HG02885 (cell line): ENCODE results near the gene DROSHA.

Experiments used
- ATAC-seq: cut with Tn5 transposase; IDR thresholded peaks from one replicate; pipeline ENCODE4 v1.9.1; 2021; ENCODE audit warnings: mild to moderate bottlenecking; ENCODE audit not compliant: unreplicated experiment, poor library complexity

DROSHA gene

DNA sequence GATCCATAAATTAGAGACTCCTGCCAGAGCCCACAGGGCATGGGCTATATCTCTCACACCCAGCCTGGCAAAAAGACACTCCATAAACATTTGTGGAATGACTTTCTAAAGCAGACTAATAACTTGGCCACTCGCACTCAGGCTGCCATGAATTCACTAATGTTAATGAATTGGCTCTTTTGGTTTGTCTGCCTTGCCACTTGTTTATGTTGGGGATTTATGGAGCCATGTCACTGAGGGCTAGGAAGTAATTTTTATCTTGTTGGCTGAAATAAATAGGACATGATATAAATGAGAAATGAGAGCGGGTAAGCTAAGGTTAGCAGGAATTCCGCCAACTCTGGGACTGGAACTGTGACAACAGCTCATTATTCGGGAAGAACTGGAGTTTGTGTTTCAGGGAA lies 55.2 kb downstream of the DROSHA start:
- ATAC-seq = no peak

GRCh38 chr5:31471916-31472315 lies 60.0 kb downstream of the DROSHA start:
- ATAC-seq = no peak

DNA sequence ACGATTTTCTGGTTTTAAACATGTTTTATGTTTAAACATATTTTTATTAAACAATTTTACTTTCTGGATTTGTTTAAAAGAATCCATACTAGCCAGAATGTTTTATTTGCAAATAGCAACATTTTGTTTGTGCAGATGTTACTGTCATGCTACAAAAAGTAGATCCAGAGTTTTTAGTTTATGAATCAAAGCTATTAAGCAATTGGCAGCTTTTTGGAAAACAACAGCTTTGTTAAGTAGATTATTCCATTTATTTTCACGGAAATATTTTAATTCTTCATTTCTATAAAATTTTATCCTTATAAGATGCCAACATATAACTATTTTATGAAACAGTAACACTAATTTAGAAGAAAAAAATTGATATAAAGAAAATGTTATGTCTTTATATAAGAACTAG lies 60.9 kb downstream of the DROSHA start:
- ATAC-seq = no peak

DNA sequence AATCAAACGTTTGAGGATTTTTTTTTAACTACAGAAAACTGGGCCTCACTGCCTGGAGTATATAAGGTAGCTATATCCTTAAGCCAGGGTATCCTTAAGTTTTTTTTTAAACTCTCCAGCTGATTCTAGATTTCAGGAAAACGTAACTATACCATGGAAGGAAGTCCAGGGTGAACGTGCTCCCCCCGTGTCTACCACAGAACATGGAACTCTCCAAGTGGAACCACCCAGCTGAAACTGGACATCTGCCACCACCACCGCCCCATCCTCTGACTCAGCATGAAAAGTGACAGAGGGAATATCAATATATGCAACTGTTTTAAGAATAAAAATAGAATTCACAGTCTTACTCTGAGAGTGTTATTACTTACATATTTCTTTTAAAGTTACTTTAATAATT lies 61.3 kb downstream of the DROSHA start:
- ATAC-seq = no peak

GRCh38 chr5:31469886-31470285 lies 62.0 kb downstream of the DROSHA start:
- ATAC-seq = no peak

DNA sequence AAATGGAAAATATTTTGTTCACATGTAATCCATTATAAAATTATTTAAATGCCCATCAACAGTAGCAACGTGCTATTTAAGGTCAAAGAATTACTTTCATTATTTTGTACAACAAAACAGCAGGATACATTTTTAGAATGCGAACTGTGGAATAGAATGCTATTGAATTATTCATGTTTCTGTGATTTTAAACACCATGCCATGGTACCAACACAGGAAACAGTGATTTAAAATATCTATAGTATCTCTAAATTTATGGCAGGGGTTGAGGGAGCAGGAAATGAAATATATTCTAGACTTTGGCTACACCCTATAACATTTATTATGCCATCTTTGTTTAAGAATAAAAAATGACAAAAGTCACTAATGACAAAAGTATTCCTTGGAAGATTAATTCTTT lies 62.4 kb downstream of the DROSHA start:
- no peak for ATAC-seq

- no peak for ATAC-seq
Observed at GRCh38 chr5:31465291-31465690, 66.6 kb downstream of the DROSHA start.

GRCh38 chr5:31464081-31464480 lies 67.8 kb downstream of the DROSHA start:
- no peak for ATAC-seq

DNA sequence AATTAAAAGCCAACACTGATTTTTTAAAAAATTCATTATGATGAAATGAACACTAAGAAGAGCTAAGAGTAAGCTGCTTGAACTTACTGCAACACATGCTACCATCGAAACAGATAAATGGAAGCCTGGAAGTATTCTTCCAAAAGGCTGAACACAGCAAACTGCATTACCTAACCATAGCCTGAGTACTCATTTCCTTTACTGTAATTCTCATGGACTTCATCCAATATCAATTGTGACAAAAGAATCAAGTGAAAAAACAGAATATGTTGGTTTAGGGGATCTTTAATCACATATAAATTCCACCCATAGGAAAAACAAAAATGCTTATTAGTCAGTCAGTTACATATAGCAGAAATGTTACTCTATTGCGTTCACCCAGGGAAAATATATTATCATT lies 68.5 kb downstream of the DROSHA start:
- ATAC-seq = no peak

DNA sequence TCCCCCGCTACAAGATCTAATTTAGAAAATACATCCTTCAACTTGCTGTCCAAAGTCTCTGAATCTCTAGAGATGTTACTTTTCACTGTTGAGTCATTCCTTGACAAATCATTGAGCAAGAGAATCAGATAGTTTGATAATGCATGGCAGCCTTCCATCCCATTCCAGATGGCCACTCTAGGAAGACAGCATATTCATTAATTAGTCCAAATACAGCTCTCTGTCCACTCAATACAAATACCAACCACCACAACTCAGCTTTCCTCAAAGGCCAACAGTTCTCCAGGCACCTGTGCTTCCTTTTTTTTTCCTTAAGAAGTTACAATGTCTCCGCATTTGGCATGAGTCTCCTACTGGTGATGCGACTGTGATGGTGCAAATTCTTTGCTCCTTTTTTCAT lies 72.3 kb downstream of the DROSHA start:
- ATAC-seq = no peak

- ATAC-seq = no peak
Observed at GRCh38 chr5:31455172-31455571, 76.7 kb downstream of the DROSHA start.

GRCh38 chr5:31453522-31453921 lies 78.4 kb downstream of the DROSHA start:
- no peak for ATAC-seq

- ATAC-seq = no peak
Observed at GRCh38 chr5:31452314-31452713, 79.6 kb downstream of the DROSHA start.

GRCh38 chr5:31449962-31450361 lies 81.9 kb downstream of the DROSHA start:
- no peak for ATAC-seq

GRCh38 chr5:31449174-31449573 lies 82.7 kb downstream of the DROSHA start:
- no peak for ATAC-seq

DNA sequence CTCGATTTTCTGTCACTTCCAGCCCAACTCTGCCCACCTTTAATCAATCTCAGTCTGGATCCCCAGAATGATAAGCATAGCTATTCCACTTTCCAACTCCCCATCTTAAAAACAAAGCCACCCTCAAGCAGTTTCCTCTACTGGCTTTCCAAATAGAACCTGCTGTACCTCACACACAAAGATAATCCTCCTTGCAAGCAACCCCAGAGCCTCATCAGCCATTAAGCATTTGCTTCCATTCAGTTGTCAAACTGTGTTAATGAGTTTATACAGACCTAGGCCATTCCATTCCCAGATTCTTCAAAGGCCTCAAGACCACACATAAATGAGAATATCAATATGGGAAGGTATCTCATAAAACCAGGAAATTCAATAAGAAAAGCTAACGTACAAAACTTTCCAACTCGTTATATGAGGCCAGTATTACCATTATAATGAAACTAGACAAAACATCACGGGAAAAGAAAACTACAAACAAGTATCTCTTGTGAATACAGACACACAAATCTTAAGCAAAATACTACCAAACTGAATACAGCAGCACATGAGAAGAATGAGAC lies 86.8 kb downstream of the DROSHA start:
- no peak for ATAC-seq

DNA sequence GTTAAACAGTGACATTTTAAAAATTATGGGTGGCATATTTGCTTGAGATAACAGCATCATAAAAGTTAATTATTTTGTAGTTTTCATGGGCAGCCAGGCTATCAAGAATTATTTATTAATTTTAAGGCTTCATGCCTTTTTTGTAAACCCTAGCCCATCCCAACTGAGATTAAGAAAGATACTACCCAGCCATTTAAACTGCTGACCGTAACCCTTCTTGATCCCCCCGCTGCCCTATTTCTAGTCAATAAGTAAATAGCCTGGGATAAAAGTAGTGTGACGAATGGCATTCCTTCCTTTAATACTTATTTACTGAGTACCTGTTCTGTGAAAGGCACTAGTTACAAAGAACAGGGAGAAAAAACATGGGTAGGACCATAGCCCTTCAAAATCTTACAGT lies 88.3 kb downstream of the DROSHA start:
- ATAC-seq = no peak

- ATAC-seq = no peak
Observed at GRCh38 chr5:31442058-31442745, 89.7 kb downstream of the DROSHA start.

- ATAC-seq = no peak
Observed at GRCh38 chr5:31436851-31437250, 95.0 kb downstream of the DROSHA start.

DNA sequence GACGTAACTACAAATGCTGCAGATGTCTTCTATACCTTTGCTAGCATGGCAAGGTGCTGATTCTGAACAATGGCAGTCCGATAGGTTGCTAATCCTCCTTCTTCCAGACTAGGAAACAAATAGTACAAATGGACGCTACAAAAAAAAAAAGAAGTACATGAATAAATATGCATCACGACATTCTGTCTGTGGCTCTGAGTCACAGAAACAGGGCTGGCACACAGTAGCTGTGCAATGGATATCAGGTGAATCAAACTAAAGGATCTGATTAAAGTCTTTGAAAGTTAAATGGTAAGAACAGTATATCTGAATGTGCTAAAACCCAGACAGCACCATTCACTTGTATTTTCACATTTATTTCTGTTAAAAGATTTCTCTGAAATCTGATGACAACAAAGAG lies 96.2 kb downstream of the DROSHA start:
- ATAC-seq = no peak

DNA sequence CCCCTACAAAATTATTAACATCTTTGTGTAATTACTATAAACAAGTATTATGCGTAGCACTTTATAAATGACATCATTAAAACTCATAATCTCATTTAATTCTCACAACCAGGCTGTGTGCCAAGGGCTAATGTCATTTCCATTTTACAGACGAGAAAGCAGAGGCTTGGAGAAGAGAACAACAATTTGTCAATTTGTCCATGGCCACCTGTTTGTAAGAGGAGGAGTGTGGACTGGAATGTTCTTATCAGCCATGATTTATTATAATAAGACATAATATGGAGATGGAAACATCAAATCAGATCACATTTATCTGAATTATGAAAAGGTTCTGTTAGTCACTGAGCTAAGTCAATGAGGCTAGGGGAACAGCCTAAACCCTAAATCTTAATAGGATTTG lies 97.0 kb downstream of the DROSHA start:
- no peak for ATAC-seq

DNA sequence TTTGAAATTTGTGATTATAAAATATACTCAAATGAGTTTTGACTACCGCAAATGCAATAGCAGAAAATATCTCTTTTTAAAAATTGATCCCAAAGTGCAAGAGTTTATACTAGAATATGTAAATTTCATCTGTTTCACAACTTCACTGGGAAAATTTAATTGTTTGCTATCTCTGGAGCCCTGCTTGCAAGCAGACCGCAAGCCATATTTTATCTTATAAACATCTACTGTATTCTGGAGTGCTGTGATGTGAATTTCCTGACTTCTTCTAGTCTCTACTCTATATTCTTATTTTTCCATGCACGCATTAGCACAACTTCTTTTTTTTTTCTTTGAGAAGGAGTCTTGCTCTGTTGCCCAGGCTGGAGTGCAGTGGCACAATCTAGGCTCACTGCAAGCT lies 98.7 kb downstream of the DROSHA start:
- no peak for ATAC-seq
